Measurements from ENCODE around the gene RAB8B.

RAB8B gene

DNA sequence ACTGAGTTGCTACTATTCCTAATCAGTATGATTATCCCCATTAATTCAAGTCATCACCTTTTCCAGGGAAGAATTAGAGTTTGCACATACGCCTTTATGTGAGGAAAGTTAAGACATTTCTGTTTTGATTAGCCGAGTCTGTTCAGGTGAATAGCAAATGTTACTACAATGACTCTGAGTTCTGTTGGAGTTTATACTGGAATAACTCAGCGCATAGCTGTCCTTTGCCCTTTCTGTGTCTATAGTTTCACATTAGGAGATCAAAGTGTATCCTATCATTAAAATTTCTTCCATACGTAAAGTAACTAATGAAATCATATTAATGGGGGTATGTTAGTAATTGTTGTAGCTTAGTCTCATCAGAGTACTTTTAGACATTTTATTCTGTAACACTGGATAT lies 4.9 kb downstream of the RAB8B start:
- TF ChIP-seq, protein P1, sequence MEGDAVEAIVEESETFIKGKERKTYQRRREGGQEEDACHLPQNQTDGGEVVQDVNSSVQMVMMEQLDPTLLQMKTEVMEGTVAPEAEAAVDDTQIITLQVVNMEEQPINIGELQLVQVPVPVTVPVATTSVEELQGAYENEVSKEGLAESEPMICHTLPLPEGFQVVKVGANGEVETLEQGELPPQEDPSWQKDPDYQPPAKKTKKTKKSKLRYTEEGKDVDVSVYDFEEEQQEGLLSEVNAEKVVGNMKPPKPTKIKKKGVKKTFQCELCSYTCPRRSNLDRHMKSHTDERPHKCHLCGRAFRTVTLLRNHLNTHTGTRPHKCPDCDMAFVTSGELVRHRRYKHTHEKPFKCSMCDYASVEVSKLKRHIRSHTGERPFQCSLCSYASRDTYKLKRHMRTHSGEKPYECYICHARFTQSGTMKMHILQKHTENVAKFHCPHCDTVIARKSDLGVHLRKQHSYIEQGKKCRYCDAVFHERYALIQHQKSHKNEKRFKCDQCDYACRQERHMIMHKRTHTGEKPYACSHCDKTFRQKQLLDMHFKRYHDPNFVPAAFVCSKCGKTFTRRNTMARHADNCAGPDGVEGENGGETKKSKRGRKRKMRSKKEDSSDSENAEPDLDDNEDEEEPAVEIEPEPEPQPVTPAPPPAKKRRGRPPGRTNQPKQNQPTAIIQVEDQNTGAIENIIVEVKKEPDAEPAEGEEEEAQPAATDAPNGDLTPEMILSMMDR (conservative IDR thresholded peaks at IDR 0.05; ENCODE audit: control insufficient read depth, insufficient read depth, low read depth, low read length): no peak
- DNase-seq (ENCODE audit: low read depth): no peak
- no peak overlapping the region for H3K4me3 ChIP-seq (ENCODE audit: control insufficient read depth, low read depth, low read length)

DNA sequence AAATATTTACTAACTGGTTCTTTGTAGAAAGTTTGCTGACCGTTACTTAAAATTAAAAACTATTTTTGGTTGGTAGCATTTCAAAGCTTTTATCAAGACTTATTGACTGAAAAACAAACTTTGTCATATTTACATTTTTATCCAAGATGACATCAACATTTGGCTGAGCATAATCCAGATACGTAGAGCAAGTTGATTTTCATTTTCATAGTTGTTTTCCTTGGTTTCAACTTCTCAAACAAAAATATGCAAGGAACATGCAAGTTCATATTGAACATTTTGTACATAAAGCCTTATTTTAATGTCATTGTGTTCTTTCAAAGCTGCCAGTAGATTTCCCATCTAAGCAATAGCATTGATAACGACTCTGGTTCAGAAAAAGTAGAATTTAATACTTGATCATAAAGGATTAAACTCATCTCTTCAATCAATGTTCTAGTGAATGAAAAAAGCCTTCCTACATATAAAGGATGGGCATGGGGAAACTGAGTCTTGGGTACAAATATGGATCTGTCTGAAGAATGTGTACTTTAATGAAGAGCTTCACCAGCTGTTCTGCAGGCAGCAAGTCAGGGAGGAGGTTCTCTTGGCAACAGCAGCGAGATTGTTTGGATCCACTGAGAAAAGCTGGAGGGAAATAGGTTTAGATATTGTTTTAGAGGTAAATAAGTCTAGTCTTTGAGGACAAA lies 5.6 kb downstream of the RAB8B start:
- TF ChIP-seq, protein P1 (conservative IDR thresholded peaks at IDR 0.05; ENCODE audit: control insufficient read depth, insufficient read depth, low read depth, low read length): no peak
- H3K4me3 ChIP-seq (ENCODE audit: control insufficient read depth, low read depth, low read length): no peak overlapping the region
- no peak for DNase-seq (ENCODE audit: low read depth)

GRCh38 chr15:63195569-63196015 lies 6.2 kb downstream of the RAB8B start:
- DNase-seq (ENCODE audit: low read depth): no peak
- TF ChIP-seq, protein P1 (conservative IDR thresholded peaks at IDR 0.05; ENCODE audit: control insufficient read depth, insufficient read depth, low read depth, low read length): no peak
- H3K4me3 ChIP-seq (ENCODE audit: control insufficient read depth, low read depth, low read length): no peak overlapping the region

DNA sequence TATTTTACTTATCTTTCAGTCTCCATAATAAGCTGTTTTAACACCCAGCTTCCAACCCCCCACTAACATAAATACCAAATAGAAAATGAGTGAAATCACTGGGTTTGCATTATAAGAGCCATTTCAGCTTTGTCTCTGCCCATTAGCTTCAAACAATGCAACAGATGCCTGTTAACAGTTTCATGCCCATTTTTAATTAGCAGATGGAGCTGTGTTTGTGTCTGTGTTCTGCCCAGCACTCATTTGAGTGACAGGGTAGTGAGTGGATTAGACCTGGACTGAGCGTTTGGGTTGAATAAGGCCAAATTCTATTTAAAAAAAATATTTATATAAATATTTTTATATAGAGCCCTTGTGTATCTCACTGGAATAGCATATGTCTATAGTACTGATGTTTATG lies 7.4 kb downstream of the RAB8B start:
- TF ChIP-seq, protein P1 (conservative IDR thresholded peaks at IDR 0.05; ENCODE audit: control insufficient read depth, insufficient read depth, low read depth, low read length): no peak
- H3K4me3 ChIP-seq (ENCODE audit: control insufficient read depth, low read depth, low read length): no peak overlapping the region

GRCh38 chr15:63197626-63198025 lies 8.2 kb downstream of the RAB8B start:
- H3K4me3 ChIP-seq (ENCODE audit: control insufficient read depth, low read depth, low read length): no peak overlapping the region
- DNase-seq (ENCODE audit: low read depth): no peak
- TF ChIP-seq, protein P1 (conservative IDR thresholded peaks at IDR 0.05; ENCODE audit: control insufficient read depth, insufficient read depth, low read depth, low read length): no peak

More for the DNA sequence above, 7.4 kb downstream of the RAB8B start:
- no peak for DNase-seq (ENCODE audit: low read depth)

- H3K4me3 ChIP-seq (ENCODE audit: control insufficient read depth, low read depth, low read length): no peak overlapping the region
- no peak for DNase-seq (ENCODE audit: low read depth)
- TF ChIP-seq, protein P1 (conservative IDR thresholded peaks at IDR 0.05; ENCODE audit: control insufficient read depth, insufficient read depth, low read depth, low read length): no peak
These were observed 9.2 kb downstream of the RAB8B start for GRCh38 chr15:63198371-63199250.
